ENCODE measurements around the gene PSME3IP1. TPM values are rescaled to one million over a fixed set of nuclear protein-coding genes. Genes with fewer than 3 reads are reported as not detected.

PSME3IP1 gene
- total and polyA plus RNA-seq, 2 experiments from 2014 or later, result 78.0 to 105 TPM

DNA sequence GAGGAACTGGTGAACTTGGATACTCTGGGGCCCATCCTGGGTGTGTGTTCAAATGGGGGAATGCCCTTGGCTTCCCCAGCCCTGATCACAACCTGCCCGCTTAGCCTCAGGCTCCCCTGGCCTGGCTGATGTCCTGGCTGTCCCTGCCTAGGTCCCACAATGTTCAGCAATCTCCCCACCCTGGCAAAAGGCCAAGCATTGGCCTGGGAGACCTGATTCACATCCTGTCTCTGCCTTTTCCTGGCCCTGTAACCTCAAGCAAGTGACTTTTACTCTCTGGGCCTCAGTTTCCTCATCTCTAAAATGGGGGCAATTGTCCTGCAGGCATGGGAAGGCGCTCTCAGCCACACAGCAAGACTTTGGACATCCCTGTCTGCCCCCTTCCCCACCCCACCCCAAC lies 79.1 kb downstream of the PSME3IP1 start:
- TF ChIP-seq EZH2 (IDR thresholded peaks at IDR 0.05; ENCODE audit: low read depth, unreplicated experiment) (no peak), CREB1 (CRISPR knock-in tag; IDR thresholded peaks at IDR 0.05; ENCODE audit: low read depth) (no peak), NANOG (IDR thresholded peaks at IDR 0.05; ENCODE audit: borderline replicate concordance) (no peak), ZNF114 (CRISPR knock-in tag; IDR thresholded peaks at IDR 0.05) (no peak), EZH2phosphoT487 (IDR thresholded peaks at IDR 0.05; ENCODE audit: unreplicated experiment) (no peak), JUNB (IDR thresholded peaks at IDR 0.05; ENCODE audit: unreplicated experiment) (no peak), ZNF331 (CRISPR knock-in tag; IDR thresholded peaks at IDR 0.05; ENCODE audit: low read depth) (no peak), POLR2AphosphoS5 (IDR thresholded peaks at IDR 0.05; ENCODE audit: low read depth) (no peak), ETS1 (IDR thresholded peaks at IDR 0.05) (no peak)
- TF ChIP-seq, protein P1, sequence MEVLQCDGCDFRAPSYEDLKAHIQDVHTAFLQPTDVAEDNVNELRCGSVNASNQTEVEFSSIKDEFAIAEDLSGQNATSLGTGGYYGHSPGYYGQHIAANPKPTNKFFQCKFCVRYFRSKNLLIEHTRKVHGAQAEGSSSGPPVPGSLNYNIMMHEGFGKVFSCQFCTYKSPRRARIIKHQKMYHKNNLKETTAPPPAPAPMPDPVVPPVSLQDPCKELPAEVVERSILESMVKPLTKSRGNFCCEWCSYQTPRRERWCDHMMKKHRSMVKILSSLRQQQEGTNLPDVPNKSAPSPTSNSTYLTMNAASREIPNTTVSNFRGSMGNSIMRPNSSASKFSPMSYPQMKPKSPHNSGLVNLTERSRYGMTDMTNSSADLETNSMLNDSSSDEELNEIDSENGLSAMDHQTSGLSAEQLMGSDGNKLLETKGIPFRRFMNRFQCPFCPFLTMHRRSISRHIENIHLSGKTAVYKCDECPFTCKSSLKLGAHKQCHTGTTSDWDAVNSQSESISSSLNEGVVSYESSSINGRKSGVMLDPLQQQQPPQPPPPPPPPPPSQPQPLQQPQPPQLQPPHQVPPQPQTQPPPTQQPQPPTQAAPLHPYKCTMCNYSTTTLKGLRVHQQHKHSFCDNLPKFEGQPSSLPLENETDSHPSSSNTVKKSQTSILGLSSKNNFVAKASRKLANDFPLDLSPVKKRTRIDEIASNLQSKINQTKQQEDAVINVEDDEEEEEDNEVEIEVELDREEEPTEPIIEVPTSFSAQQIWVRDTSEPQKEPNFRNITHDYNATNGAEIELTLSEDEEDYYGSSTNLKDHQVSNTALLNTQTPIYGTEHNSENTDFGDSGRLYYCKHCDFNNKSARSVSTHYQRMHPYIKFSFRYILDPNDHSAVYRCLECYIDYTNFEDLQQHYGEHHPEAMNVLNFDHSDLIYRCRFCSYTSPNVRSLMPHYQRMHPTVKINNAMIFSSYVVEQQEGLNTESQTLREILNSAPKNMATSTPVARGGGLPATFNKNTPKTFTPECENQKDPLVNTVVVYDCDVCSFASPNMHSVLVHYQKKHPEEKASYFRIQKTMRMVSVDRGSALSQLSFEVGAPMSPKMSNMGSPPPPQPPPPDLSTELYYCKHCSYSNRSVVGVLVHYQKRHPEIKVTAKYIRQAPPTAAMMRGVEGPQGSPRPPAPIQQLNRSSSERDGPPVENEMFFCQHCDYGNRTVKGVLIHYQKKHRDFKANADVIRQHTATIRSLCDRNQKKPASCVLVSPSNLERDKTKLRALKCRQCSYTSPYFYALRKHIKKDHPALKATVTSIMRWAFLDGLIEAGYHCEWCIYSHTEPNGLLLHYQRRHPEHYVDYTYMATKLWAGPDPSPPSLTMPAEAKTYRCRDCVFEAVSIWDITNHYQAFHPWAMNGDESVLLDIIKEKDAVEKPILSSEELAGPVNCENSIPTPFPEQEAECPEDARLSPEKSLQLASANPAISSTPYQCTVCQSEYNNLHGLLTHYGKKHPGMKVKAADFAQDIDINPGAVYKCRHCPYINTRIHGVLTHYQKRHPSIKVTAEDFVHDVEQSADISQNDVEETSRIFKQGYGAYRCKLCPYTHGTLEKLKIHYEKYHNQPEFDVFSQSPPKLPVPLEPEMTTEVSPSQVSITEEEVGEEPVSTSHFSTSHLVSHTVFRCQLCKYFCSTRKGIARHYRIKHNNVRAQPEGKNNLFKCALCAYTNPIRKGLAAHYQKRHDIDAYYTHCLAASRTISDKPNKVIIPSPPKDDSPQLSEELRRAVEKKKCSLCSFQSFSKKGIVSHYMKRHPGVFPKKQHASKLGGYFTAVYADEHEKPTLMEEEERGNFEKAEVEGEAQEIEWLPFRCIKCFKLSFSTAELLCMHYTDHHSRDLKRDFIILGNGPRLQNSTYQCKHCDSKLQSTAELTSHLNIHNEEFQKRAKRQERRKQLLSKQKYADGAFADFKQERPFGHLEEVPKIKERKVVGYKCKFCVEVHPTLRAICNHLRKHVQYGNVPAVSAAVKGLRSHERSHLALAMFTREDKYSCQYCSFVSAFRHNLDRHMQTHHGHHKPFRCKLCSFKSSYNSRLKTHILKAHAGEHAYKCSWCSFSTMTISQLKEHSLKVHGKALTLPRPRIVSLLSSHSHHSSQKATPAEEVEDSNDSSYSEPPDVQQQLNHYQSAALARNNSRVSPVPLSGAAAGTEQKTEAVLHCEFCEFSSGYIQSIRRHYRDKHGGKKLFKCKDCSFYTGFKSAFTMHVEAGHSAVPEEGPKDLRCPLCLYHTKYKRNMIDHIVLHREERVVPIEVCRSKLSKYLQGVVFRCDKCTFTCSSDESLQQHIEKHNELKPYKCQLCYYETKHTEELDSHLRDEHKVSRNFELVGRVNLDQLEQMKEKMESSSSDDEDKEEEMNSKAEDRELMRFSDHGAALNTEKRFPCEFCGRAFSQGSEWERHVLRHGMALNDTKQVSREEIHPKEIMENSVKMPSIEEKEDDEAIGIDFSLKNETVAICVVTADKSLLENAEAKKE (CRISPR knock-in tag; IDR thresholded peaks at IDR 0.05), result no peak
- Mint-ChIP-seq H3K36me3 (ENCODE audit: low read depth) (no peaks in the 10 kb centered on the region), H3K4me3 (no peak overlapping the region), H3K27ac (no peak overlapping the region), H3K4me1 (peaks cover 22% of the 10 kb centered on the region), H3K9me3 (no peaks in the 10 kb centered on the region), H3K27me3 (ENCODE audit: insufficient read depth, low read depth, poor library complexity) (peaks cover 13% of the 10 kb centered on the region)
- no peak for DNase-seq (ENCODE audit: low spot score)
- no peaks in the 10 kb centered on the region for H3K79me2 ChIP-seq (replicated peaks; ENCODE audit: insufficient read depth)
- H2AFZ ChIP-seq, result no peak overlapping the region
- no peaks in the 10 kb centered on the region for H4K20me1 ChIP-seq (replicated peaks; ENCODE audit: insufficient read depth)
- no peak for ATAC-seq
- no peaks in the 10 kb centered on the region for H3F3A ChIP-seq (replicated peaks; ENCODE audit: low read depth)
- H3K9me2 ChIP-seq (ENCODE audit: insufficient read depth), result no peaks in the 10 kb centered on the region
- no peak overlapping the region for H3K4me3 ChIP-seq
- no peaks in the 10 kb centered on the region for H3K36me3 ChIP-seq (ENCODE audit: insufficient read depth)
- H3K27me3 ChIP-seq (ENCODE audit: insufficient read depth), result no peaks in the 10 kb centered on the region
- no peak overlapping the region for H3K27ac ChIP-seq (ENCODE audit: low read depth)
- H3K4me2 ChIP-seq, result no peak overlapping the region
- H3K4me1 ChIP-seq (ENCODE audit: insufficient read depth), result peaks cover 11% of the 10 kb centered on the region

Measured in GM23338 (cell line).